ENCODE results near the gene TEX53. TPM values are rescaled to one million over a fixed set of nuclear protein-coding genes. Genes with fewer than 3 reads are reported as not detected.
A peak's percentile ranks its signal among the peaks of the same experiment; 100 is the strongest.

Gene TEX53
- total RNA-seq, 2 experiments from 2014 or later = not detected

DNA sequence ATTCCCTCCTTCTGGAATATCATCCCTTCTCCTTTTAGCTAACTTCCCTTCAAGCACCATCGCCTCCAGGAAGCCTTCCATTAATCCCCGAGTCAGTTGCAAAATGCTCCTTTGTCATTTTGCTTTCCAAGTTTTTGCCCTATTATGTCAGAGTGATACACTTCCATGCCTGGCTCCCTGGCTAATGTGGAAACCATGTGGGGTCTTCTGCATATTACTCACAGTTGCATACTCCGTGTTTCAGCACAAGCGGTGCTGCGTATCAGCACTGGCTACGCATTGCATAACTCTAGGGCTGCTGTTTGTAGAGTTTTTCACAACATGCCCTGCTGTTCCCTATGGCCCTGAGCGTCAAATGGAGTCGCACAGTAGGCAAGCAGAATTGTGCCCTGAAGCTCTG lies 1.9 kb downstream of the TEX53 start:
- no peaks in the 10 kb centered on the region for H3K79me2 ChIP-seq (ENCODE audit: insufficient read depth, low read depth, low read length)
- H3K36me3 ChIP-seq (ENCODE audit: insufficient read depth, low read length) = peaks cover 7% of the 10 kb centered on the region; the same call in 1 of the 2 replicates
- H2AFZ ChIP-seq (ENCODE audit: low read length) = no peak overlapping the region
- ChIA-PET CTCF (ENCODE audit: unreplicated experiment) (interaction anchor here (2.9 kb wide), 1 partner anchor 117 kb away, joined by 27 read pairs; no protein-coding TSS in a partner anchor), POLR2A (interaction anchor here (1.2 to 1.5 kb wide), 2 partner anchors 50 to 63 kb away, joined by 3 to 4 read pairs; no protein-coding TSS in a partner anchor)
- no peak overlapping the region for H3K27ac ChIP-seq (ENCODE audit: low read depth, low read length, poor library complexity, severe bottlenecking)
- no TSS peak for BruUV-seq (replicated peaks)
- H3K4me3 ChIP-seq (ENCODE audit: low read depth, low read length, poor library complexity, severe bottlenecking) = no peak overlapping the region
- intact Hi-C loops (cut with micrococcal nuclease; ENCODE audit: unreplicated experiment) = no loop called here
- H4K20me1 ChIP-seq (ENCODE audit: insufficient read depth, low read length) = no peaks in the 10 kb centered on the region
- peaks cover 24% of the 10 kb centered on the region for H3K4me1 ChIP-seq (ENCODE audit: insufficient read depth, low read length, poor library complexity, severe bottlenecking)
- no peak for DNase-seq (ENCODE audit: low spot score)
- no peak for TF ChIP-seq EZH2phosphoT487 (IDR thresholded peaks at IDR 0.05; ENCODE audit: borderline replicate concordance, low read depth, low read length)
- TF ChIP-seq, protein P1, sequence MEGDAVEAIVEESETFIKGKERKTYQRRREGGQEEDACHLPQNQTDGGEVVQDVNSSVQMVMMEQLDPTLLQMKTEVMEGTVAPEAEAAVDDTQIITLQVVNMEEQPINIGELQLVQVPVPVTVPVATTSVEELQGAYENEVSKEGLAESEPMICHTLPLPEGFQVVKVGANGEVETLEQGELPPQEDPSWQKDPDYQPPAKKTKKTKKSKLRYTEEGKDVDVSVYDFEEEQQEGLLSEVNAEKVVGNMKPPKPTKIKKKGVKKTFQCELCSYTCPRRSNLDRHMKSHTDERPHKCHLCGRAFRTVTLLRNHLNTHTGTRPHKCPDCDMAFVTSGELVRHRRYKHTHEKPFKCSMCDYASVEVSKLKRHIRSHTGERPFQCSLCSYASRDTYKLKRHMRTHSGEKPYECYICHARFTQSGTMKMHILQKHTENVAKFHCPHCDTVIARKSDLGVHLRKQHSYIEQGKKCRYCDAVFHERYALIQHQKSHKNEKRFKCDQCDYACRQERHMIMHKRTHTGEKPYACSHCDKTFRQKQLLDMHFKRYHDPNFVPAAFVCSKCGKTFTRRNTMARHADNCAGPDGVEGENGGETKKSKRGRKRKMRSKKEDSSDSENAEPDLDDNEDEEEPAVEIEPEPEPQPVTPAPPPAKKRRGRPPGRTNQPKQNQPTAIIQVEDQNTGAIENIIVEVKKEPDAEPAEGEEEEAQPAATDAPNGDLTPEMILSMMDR (conservative IDR thresholded peaks at IDR 0.05; ENCODE audit: low read length) = no peak
- no peaks in the 10 kb centered on the region for H3K9me3 ChIP-seq (ENCODE audit: low read length)
- no peaks in the 10 kb centered on the region for H3K9me2 ChIP-seq (ENCODE audit: insufficient read depth, low read length)
- H3K4me2 ChIP-seq (ENCODE audit: low read length) = no peak overlapping the region

DNA sequence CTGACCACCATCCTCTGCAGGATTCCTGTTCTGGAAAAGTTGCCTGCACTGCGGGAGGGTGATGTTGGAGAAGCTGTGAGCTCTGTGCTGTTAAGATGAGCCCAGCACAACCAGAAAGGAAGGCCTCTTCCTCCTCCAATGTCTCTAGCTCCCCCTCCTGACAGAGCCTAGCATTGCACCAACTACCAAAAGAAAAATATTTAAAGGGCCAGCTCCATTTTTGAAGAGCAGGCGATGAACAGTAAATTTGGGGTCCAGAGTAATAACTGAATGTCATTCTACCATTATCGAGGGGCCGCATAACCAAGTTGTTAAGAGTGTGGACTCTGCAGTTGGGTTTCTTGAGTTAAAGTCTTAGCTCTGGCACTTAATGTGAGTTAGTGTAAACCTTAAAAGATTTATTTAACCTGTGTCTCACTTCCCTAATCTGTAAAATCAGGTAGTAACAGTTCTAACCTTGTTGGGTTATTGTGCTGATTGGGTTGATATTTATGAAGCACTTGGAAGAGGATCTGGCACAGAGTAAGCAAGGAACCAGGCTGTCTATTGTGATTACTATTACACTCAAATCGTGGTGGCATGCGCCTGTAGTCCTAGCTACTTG lies 3.9 kb downstream of the TEX53 start:
- Histone ChIP-seq H2AFZ (ENCODE audit: low read length) (no peak overlapping the region), H3K79me2 (ENCODE audit: insufficient read depth, low read depth, low read length) (no peaks in the 10 kb centered on the region)
- CTCF ChIA-PET (ENCODE audit: unreplicated experiment) = interaction anchor here (0.5 to 2.9 kb wide), 13 partner anchors 37 to 306 kb away, joined by 3 to 27 read pairs (median 4); partner anchors contain the start of gene ATP6V1G1

More for the DNA sequence above, 3.9 kb downstream of the TEX53 start:
- intact Hi-C loops (cut with micrococcal nuclease; ENCODE audit: unreplicated experiment) = loop anchor here (1.0 to 5.0 kb wide), 6 partner anchors 46 to 248 kb away; no protein-coding TSS in a partner anchor
- peak overlapping the region; percentile 56; the same call in 1 of the 2 replicates for H3K4me2 ChIP-seq (ENCODE audit: low read length)
- H3K4me1 ChIP-seq (ENCODE audit: insufficient read depth, low read length, poor library complexity, severe bottlenecking) = peaks cover 24% of the 10 kb centered on the region
- H3K4me3 ChIP-seq (ENCODE audit: low read depth, low read length, poor library complexity, severe bottlenecking) = no peak overlapping the region
- H3K9me3 ChIP-seq (ENCODE audit: low read length) = no peaks in the 10 kb centered on the region
- peak; percentile 83 for DNase-seq (ENCODE audit: low spot score)
- POLR2A ChIA-PET = interaction anchor here (0.5 to 2.2 kb wide), 10 partner anchors 9 to 265 kb away, joined by 3 to 10 read pairs (median 4); partner anchors contain the start of gene ATP6V1G1
- BruUV-seq (replicated peaks) = no TSS peak
- H3K9me2 ChIP-seq (ENCODE audit: insufficient read depth, low read length) = no peaks in the 10 kb centered on the region
- H4K20me1 ChIP-seq (ENCODE audit: insufficient read depth, low read length) = no peaks in the 10 kb centered on the region
- no peak for TF ChIP-seq EZH2phosphoT487 (IDR thresholded peaks at IDR 0.05; ENCODE audit: borderline replicate concordance, low read depth, low read length)
- TF ChIP-seq, protein P1 (conservative IDR thresholded peaks at IDR 0.05; ENCODE audit: low read length) = peak; percentile 97
- peaks cover 13% of the 10 kb centered on the region for H3K36me3 ChIP-seq (ENCODE audit: insufficient read depth, low read length)
- H3K27ac ChIP-seq (ENCODE audit: low read depth, low read length, poor library complexity, severe bottlenecking) = no peak overlapping the region

Data from OCI-LY7 (cell line).